PC-3 (cell line): ENCODE data around the gene OR4E2. TPM values are rescaled to one million over a fixed set of nuclear protein-coding genes. Genes with fewer than 3 reads are reported as not detected.

Source experiments
- ATAC-seq: fragments of 200-7000 bp; cut with Tn5 transposase; 2 replicates; pipeline ENCODE4 v1.9.1; 2020; ENCODE audit warnings: mild to moderate bottlenecking, moderate library complexity
- BruUV-seq: library from RNA; stranded (reverse); fragments of 400-500 nt; replicated peaks from 2 replicates; lab custom pipeline; 2021; lab: Mats Ljungman, UMichigan
- CTCF ChIA-PET: fragments of 300-600 bp; sonication (Branson Sonifier 250); formaldehyde crosslinking; loops from one replicate; lab custom pipeline; 2022; ENCODE audit warnings: antibody characterized with exemption; lab: Charles Lee
- POLR2A ChIA-PET: fragments of 300-600 bp; sonication (Branson Sonifier 250); formaldehyde crosslinking; loops from one replicate; lab custom pipeline; 2022; ENCODE audit warnings: antibody characterized with exemption; ENCODE audit not compliant: unreplicated experiment; lab: Charles Lee
- DNase-seq: peaks from one replicate; pipeline ENCODE4 v3.0.0-alpha.2; 2015
- H2AFZ ChIP-seq: fragments of 300-600 bp; sonication (generic); 2 replicates; pipeline ENCODE4 v1.6.0; 2016; ENCODE audit warnings: antibody characterized with exemption, low read length
- H3F3A ChIP-seq: fragments of 300-600 bp; sonication (generic); one replicate; pipeline ENCODE4 v1.6.0; 2017; ENCODE audit warnings: antibody characterized with exemption, low read length, control low read depth, mild to moderate bottlenecking; ENCODE audit not compliant: unreplicated experiment
- H3K27ac ChIP-seq: fragments of 300-600 bp; sonication (generic); 2 replicates; pipeline ENCODE4 v1.5.1; 2016; ENCODE audit warnings: mild to moderate bottlenecking, low read length
- H3K27me3 ChIP-seq: fragments of 300-600 bp; sonication (generic); 2 replicates; pipeline ENCODE4 v1.6.1; 2016; ENCODE audit warnings: low read length, mixed read lengths
- H3K36me3 ChIP-seq: fragments of 300-600 bp; sonication (generic); 2 replicates; pipeline ENCODE4 v1.6.1; 2016; ENCODE audit warnings: low read depth, mixed run types, low read length, mixed read lengths
- H3K4me1 ChIP-seq: fragments of 300-600 bp; sonication (generic); 2 replicates; pipeline ENCODE4 v1.5.1; 2016; ENCODE audit warnings: low read length; ENCODE audit not compliant: insufficient read depth
- H3K4me2 ChIP-seq: fragments of 300-600 bp; sonication (generic); 2 replicates; pipeline ENCODE4 v1.6.0; 2016; ENCODE audit warnings: low read length
- H3K4me3 ChIP-seq: fragments of 300-600 bp; sonication (generic); 2 replicates; pipeline ENCODE4 v1.5.1; 2016; ENCODE audit warnings: mild to moderate bottlenecking, low read length, mixed read lengths
- H3K79me2 ChIP-seq: fragments of 300-600 bp; sonication (generic); 2 replicates; pipeline ENCODE4 v1.6.1; 2017; ENCODE audit warnings: low read length, mixed read lengths
- H3K9ac ChIP-seq: fragments of 300-600 bp; sonication (generic); 2 replicates; pipeline ENCODE4 v1.6.0; 2016; ENCODE audit warnings: mild to moderate bottlenecking, low read length
- H3K9me2 ChIP-seq: fragments of 300-600 bp; sonication (generic); replicated peaks from 2 replicates; pipeline ENCODE4 v1.6.1; 2016; ENCODE audit warnings: mixed run types, low read length, mixed read lengths
- H3K9me3 ChIP-seq: fragments of 300-600 bp; sonication (generic); 2 replicates; pipeline ENCODE4 v1.6.1; 2016; ENCODE audit warnings: low read length, mixed read lengths
- H4K20me1 ChIP-seq: fragments of 300-600 bp; sonication (generic); 2 replicates; pipeline ENCODE4 v1.6.1; 2016; ENCODE audit warnings: low read length, mixed read lengths
- EZH2 ChIP-seq: fragments of 300-600 bp; sonication (generic); IDR thresholded peaks from one replicate; pipeline ENCODE4 v1.6.1; 2017; ENCODE audit warnings: antibody characterized with exemption, mild to moderate bottlenecking, low read length; ENCODE audit not compliant: unreplicated experiment
- EZH2phosphoT487 ChIP-seq: fragments of 300-600 bp; sonication (generic); IDR thresholded peaks from 2 replicates; pipeline ENCODE4 v1.6.1; 2018; ENCODE audit warnings: mild to moderate bottlenecking, antibody characterized with exemption, low read length, borderline replicate concordance
- intact Hi-C: fragments of 100-400 bp; cut with micrococcal nuclease; formaldehyde crosslinking; loops from 2 replicates; pipeline ENCODE4 v1.9.0; 2023
- total RNA-seq: library from RNA; depleted of rRNA; stranded (reverse); fragments of >200 nt; gene quantifications from 2 replicates; pipeline ENCODE4 v1.2.3, GENCODE V29; 2014
- TF ChIP-seq, protein P1 (sequence below): fragments of 300-600 bp; sonication (generic); conservative IDR thresholded peaks from 2 replicates; pipeline ENCODE4 v1.5.1; 2017; ENCODE audit warnings: antibody characterized with exemption, low read depth, mild to moderate bottlenecking, low read length

The OR4E2 gene
- total RNA-seq, 1 experiment from 2014 or later, result not detected

GRCh38 chr14:21702316-21702715, 48.7 kb downstream of the OR4E2 start:
- H3K9me2 ChIP-seq, result no peaks in the 10 kb centered on the region
- no peak overlapping the region for H3K4me3 ChIP-seq
- no peak overlapping the region for H2AFZ ChIP-seq
- no TSS peak for BruUV-seq
- no peaks in the 10 kb centered on the region for H3K9me3 ChIP-seq
- DNase-seq, result no peak
- no peak overlapping the region for H3K9ac ChIP-seq
- TF ChIP-seq EZH2, result no peak
- TF ChIP-seq, protein P1, sequence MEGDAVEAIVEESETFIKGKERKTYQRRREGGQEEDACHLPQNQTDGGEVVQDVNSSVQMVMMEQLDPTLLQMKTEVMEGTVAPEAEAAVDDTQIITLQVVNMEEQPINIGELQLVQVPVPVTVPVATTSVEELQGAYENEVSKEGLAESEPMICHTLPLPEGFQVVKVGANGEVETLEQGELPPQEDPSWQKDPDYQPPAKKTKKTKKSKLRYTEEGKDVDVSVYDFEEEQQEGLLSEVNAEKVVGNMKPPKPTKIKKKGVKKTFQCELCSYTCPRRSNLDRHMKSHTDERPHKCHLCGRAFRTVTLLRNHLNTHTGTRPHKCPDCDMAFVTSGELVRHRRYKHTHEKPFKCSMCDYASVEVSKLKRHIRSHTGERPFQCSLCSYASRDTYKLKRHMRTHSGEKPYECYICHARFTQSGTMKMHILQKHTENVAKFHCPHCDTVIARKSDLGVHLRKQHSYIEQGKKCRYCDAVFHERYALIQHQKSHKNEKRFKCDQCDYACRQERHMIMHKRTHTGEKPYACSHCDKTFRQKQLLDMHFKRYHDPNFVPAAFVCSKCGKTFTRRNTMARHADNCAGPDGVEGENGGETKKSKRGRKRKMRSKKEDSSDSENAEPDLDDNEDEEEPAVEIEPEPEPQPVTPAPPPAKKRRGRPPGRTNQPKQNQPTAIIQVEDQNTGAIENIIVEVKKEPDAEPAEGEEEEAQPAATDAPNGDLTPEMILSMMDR, result no peak
- TF ChIP-seq EZH2phosphoT487, result no peak
- H4K20me1 ChIP-seq, result no peaks in the 10 kb centered on the region
- no peaks in the 10 kb centered on the region for H3K4me1 ChIP-seq
- no peak for ATAC-seq
- no peaks in the 10 kb centered on the region for H3F3A ChIP-seq
- no peak overlapping the region for H3K27ac ChIP-seq
- no peaks in the 10 kb centered on the region for H3K27me3 ChIP-seq
- intact Hi-C loops, result no loop called here
- no peaks in the 10 kb centered on the region for H3K79me2 ChIP-seq
- no peaks in the 10 kb centered on the region for H3K36me3 ChIP-seq
- POLR2A ChIA-PET, result no interaction called here
- H3K4me2 ChIP-seq, result no peak overlapping the region
- CTCF ChIA-PET, result no interaction called here

DNA sequence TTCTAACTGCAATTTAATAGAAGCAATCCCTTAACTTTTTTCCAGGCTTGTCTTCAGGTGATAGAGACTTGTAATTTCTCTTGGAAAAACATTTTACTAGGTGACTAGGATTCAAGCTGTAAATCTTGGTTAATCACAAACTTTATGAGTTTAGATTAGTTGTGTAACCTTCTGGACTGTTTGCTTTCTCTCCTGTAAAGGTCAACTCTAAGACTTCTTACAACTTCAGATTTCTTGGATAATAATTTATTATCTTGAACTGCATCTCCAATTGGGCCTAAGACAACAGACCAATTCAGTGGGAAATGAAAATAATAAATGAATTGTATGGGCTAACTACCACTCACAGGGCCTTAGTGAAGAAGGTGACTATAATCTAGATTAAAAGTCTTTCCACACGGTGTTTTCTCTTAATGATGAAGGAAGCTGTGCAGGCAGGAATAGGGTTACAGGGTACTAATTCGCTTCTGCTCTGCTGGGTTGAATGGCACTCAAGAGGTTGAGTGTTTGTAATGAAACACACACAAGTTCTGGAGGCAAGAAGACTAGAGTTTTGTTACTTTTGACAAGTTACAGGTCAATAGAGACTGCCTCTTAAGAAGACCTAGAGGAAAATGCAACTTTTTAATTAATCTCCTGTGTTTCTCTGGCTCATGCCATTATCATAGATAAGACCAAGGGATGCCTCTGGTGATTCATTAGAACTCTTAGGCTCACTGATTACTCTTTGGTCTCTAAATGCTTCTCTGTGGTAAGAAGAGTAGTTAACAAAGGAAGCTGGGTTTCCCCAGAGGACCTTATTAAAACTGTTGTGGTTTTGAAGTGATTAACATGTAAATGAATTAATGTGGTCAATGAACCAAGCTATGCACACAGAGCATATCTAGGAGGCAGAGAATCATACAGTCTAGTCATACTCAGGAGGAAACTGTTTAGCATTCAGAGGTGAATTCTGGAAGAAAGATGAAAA, 50.0 kb downstream of the OR4E2 start:
- Histone ChIP-seq H3F3A (no peaks in the 10 kb centered on the region), H3K27ac (no peak overlapping the region), H3K4me3 (no peak overlapping the region), H3K9me2 (no peaks in the 10 kb centered on the region), H2AFZ (no peak overlapping the region), H4K20me1 (no peaks in the 10 kb centered on the region), H3K4me2 (no peak overlapping the region), H3K27me3 (no peaks in the 10 kb centered on the region), H3K9me3 (no peaks in the 10 kb centered on the region), H3K36me3 (no peaks in the 10 kb centered on the region), H3K4me1 (no peaks in the 10 kb centered on the region), H3K9ac (no peak overlapping the region), H3K79me2 (no peaks in the 10 kb centered on the region)
- no TSS peak for BruUV-seq
- intact Hi-C loops, result no loop called here
- no peak for ATAC-seq
- ChIA-PET POLR2A (no interaction called here), CTCF (no interaction called here)
- DNase-seq, result no peak
- TF ChIP-seq, protein P1, result no peak
- TF ChIP-seq EZH2phosphoT487 (no peak), EZH2 (no peak)

DNA sequence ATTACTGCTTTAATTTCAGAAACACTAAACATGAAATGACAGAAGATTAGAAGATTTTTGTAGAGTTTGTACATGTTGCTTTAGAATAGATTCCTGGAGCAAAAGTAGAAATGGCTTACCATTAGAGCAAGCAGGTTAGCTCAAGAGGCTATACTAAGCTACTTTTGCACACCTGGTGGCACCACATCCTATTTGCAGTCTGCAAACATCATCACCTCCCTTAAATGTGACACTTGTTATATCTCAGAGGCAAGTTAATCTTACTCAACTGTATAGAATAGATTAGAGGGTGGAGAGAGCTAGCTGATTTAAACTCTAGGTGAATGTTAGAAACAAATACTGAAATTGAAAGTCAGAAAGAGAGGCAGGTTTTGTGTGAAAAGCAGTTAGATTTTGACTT, 50.7 kb downstream of the OR4E2 start:
- Histone ChIP-seq H2AFZ (no peak overlapping the region), H3K27me3 (no peaks in the 10 kb centered on the region), H3K27ac (no peak overlapping the region), H3K9me2 (no peaks in the 10 kb centered on the region), H3K4me1 (no peaks in the 10 kb centered on the region), H3K36me3 (no peaks in the 10 kb centered on the region), H3F3A (no peaks in the 10 kb centered on the region), H3K9me3 (no peaks in the 10 kb centered on the region), H3K4me2 (no peak overlapping the region), H3K4me3 (no peak overlapping the region), H4K20me1 (no peaks in the 10 kb centered on the region), H3K9ac (no peak overlapping the region), H3K79me2 (no peaks in the 10 kb centered on the region)
- DNase-seq, result no peak
- CTCF ChIA-PET, result no interaction called here
- intact Hi-C loops, result no loop called here
- TF ChIP-seq EZH2 (no peak), EZH2phosphoT487 (no peak)
- TF ChIP-seq, protein P1, result no peak
- POLR2A ChIA-PET, result no interaction called here
- BruUV-seq, result no TSS peak
- no peak for ATAC-seq
